Upper lobe of left lung (tissue), 4 donors: ENCODE data around the gene CD58.

Source experiments
- CTCF ChIP-seq, 6 experiments: fragments of 450-650 bp in 4 of 6; fragments of 200-600 bp in 2 of 6; sonication (generic) in 2 of 6; IDR thresholded peaks; one replicate each; pipeline ENCODE4 v1.5.1; 2016 to 2019; ENCODE audit warnings: antibody characterized with exemption in 6 of 6
- EP300 ChIP-seq, 4 donors: sonication (generic); formaldehyde crosslinking; IDR thresholded peaks; one replicate each; pipeline ENCODE4 v1.5.1; 2017; ENCODE audit warnings: antibody characterized with exemption in 4 of 4, control low read depth in 2 of 4
- POLR2A ChIP-seq, 4 donors: fragments of 450-650 bp; IDR thresholded peaks; one replicate each; pipeline ENCODE4 v1.5.1; 2016 to 2017; ENCODE audit warnings: antibody characterized with exemption in 4 of 4, mild to moderate bottlenecking in 2 of 4
- POLR2AphosphoS5 ChIP-seq, 2 donors: sonication (generic); formaldehyde crosslinking; IDR thresholded peaks; one replicate each; pipeline ENCODE4 v1.5.1; 2017; ENCODE audit warnings: antibody characterized with exemption in 2 of 2

- TF ChIP-seq CTCF (IDR thresholded peaks at IDR 0.05) (no peak), POLR2A (IDR thresholded peaks at IDR 0.05) (no peak), EP300 (IDR thresholded peaks at IDR 0.05) (no peak), POLR2AphosphoS5 (IDR thresholded peaks at IDR 0.05) (no peak)
Measured at GRCh38 chr1:116493036-116493435, 77.8 kb downstream of the CD58 start.
